GM15510 (cell line): ENCODE results near the gene NOXA1.

Experiments used
- POLR2A ChIP-seq: IDR thresholded peaks from 3 replicates; pipeline ENCODE4 v1.6.1; 2011; ENCODE audit warnings: borderline replicate concordance; ENCODE audit not compliant: insufficient read length; ENCODE audit errors: extremely low read depth

NOXA1 gene

GRCh38 chr9:137410891-137411249 is 12.3 kb upstream of the NOXA1 start:
- TF ChIP-seq POLR2A: no peak

GRCh38 chr9:137411260-137411644 is 11.9 kb upstream of the NOXA1 start:
- no peak for TF ChIP-seq POLR2A

- no peak for TF ChIP-seq POLR2A
These were observed 11.4 kb upstream of the NOXA1 start for GRCh38 chr9:137411645-137412380.

GRCh38 chr9:137412431-137412830 is 10.8 kb upstream of the NOXA1 start:
- no peak for TF ChIP-seq POLR2A

- no peak for TF ChIP-seq POLR2A
These were observed 7.7 kb upstream of the NOXA1 start for GRCh38 chr9:137415451-137415850.

GRCh38 chr9:137416006-137416562 is 7.1 kb upstream of the NOXA1 start:
- TF ChIP-seq POLR2A: no peak

- no peak for TF ChIP-seq POLR2A
These were observed 6.5 kb upstream of the NOXA1 start for GRCh38 chr9:137416563-137417151.

- no peak for TF ChIP-seq POLR2A
These were observed 5.8 kb upstream of the NOXA1 start for GRCh38 chr9:137417161-137418021.

GRCh38 chr9:137421838-137422603 is 1.2 kb upstream of the NOXA1 start:
- TF ChIP-seq POLR2A: no peak

GRCh38 chr9:137423514-137424291 is 510 bp downstream of the NOXA1 start:
- no peak for TF ChIP-seq POLR2A

- TF ChIP-seq POLR2A: no peak
These were observed 3.0 kb downstream of the NOXA1 start for GRCh38 chr9:137426018-137426681.

- TF ChIP-seq POLR2A: no peak
These were observed 4.5 kb downstream of the NOXA1 start for GRCh38 chr9:137427454-137428310.
